ENCODE data around the gene KIF26B. TPM values are rescaled to one million over a fixed set of nuclear protein-coding genes. Genes with fewer than 3 reads are reported as not detected.
A peak's percentile ranks its signal among the peaks of the same experiment; 100 is the strongest.

KIF26B gene
- total RNA-seq, 2 experiments from 2014 or later = not detected

DNA sequence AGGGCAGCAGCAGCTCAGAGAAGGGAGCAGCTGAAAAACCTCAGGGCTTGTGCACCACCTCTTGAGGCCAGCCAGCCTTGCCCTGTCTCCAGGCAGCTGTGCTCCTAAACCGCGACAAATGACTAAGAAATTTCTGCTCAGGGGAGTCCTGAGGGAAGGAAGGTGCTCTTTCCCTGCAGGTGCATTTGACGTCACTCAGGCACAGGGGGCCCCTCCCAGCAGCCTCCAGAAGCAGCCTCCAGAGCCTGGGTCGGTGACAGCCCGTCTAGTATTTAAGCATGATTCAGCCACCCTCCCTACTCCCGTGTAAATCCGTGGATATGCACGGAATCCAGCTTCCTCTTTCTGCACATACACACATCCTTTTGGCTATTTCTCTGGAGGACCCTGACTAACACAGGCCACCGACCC lies 560.5 kb downstream of the KIF26B start:
- peak; percentile 31 for DNase-seq (ENCODE audit: low spot score)
- Histone ChIP-seq H3K4me2 (ENCODE audit: low read length) (no peak overlapping the region), H3K9me2 (ENCODE audit: insufficient read depth, low read length) (no peaks in the 10 kb centered on the region), H2AFZ (ENCODE audit: low read length) (no peak overlapping the region), H3K4me3 (ENCODE audit: low read depth, low read length, poor library complexity, severe bottlenecking) (no peak overlapping the region), H4K20me1 (ENCODE audit: insufficient read depth, low read length) (no peaks in the 10 kb centered on the region), H3K4me1 (ENCODE audit: insufficient read depth, low read length, poor library complexity, severe bottlenecking) (no peaks in the 10 kb centered on the region), H3K27ac (ENCODE audit: low read depth, low read length, poor library complexity, severe bottlenecking) (no peak overlapping the region), H3K79me2 (ENCODE audit: insufficient read depth, low read depth, low read length) (no peaks in the 10 kb centered on the region), H3K9me3 (ENCODE audit: low read length) (no peaks in the 10 kb centered on the region), H3K36me3 (ENCODE audit: insufficient read depth, low read length) (no peaks in the 10 kb centered on the region)
- intact Hi-C loops (cut with micrococcal nuclease; ENCODE audit: unreplicated experiment) = no loop called here
- CTCF ChIA-PET (ENCODE audit: unreplicated experiment) = no interaction called here
- POLR2A ChIA-PET = interaction anchor here (0.6 kb wide), 1 partner anchor 10 kb away, joined by 3 read pairs; no protein-coding TSS in a partner anchor
- TF ChIP-seq, protein P1, sequence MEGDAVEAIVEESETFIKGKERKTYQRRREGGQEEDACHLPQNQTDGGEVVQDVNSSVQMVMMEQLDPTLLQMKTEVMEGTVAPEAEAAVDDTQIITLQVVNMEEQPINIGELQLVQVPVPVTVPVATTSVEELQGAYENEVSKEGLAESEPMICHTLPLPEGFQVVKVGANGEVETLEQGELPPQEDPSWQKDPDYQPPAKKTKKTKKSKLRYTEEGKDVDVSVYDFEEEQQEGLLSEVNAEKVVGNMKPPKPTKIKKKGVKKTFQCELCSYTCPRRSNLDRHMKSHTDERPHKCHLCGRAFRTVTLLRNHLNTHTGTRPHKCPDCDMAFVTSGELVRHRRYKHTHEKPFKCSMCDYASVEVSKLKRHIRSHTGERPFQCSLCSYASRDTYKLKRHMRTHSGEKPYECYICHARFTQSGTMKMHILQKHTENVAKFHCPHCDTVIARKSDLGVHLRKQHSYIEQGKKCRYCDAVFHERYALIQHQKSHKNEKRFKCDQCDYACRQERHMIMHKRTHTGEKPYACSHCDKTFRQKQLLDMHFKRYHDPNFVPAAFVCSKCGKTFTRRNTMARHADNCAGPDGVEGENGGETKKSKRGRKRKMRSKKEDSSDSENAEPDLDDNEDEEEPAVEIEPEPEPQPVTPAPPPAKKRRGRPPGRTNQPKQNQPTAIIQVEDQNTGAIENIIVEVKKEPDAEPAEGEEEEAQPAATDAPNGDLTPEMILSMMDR (conservative IDR thresholded peaks at IDR 0.05; ENCODE audit: low read length) = no peak
- TF ChIP-seq EZH2phosphoT487 (IDR thresholded peaks at IDR 0.05; ENCODE audit: borderline replicate concordance, low read depth, low read length) = no peak
- BruUV-seq (replicated peaks) = no TSS peak

DNA sequence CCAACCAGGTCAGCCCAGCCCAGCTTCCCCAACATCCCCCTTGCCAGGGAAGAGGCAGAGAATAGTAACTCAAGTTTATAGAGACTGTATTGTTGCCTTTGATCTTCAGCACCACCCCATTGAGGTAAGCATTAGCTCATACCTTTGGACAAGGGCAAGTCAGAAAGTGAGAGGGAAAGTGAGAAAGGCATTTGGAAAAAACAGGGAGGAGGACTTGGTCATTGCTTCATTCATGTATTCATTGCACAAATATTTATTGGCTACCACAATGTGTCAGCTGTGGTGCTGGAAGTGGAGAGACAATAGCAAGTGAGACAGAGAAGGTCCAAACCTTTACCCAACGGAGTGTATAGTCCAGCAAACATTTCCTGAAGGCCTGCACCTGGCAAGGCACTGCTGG lies 561.2 kb downstream of the KIF26B start:
- TF ChIP-seq EZH2phosphoT487 (IDR thresholded peaks at IDR 0.05; ENCODE audit: borderline replicate concordance, low read depth, low read length) = no peak
- TF ChIP-seq, protein P1 (conservative IDR thresholded peaks at IDR 0.05; ENCODE audit: low read length) = no peak
- CTCF ChIA-PET (ENCODE audit: unreplicated experiment) = interaction anchor here (0.6 kb wide), 1 partner anchor 1076 kb away, joined by 3 read pairs; no protein-coding TSS in a partner anchor

DNA sequence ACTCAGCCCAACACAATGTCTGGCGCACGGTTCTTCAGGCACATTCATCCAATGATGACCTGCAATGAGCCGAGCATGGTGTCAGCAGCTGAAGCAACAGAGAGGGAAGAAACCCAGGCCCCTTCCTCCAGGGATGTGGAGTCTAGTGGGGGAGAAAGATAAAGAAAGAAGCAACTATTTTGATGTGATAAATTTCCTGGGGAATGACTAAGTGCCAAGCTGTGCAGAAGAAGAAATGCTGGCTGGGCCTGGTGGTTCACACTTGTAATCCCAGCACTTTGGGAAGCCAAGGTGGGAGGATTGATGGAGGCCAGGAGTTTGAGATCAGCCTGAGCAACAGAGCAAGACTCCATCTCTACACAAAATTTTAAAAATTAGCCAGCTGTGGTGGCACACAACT lies 561.8 kb downstream of the KIF26B start:
- Histone ChIP-seq H3K79me2 (ENCODE audit: insufficient read depth, low read depth, low read length) (no peaks in the 10 kb centered on the region), H3K36me3 (ENCODE audit: insufficient read depth, low read length) (no peaks in the 10 kb centered on the region), H3K9me2 (ENCODE audit: insufficient read depth, low read length) (no peaks in the 10 kb centered on the region), H3K9me3 (ENCODE audit: low read length) (no peaks in the 10 kb centered on the region), H4K20me1 (ENCODE audit: insufficient read depth, low read length) (no peaks in the 10 kb centered on the region), H3K4me2 (ENCODE audit: low read length) (no peak overlapping the region), H3K4me1 (ENCODE audit: insufficient read depth, low read length, poor library complexity, severe bottlenecking) (no peaks in the 10 kb centered on the region), H2AFZ (ENCODE audit: low read length) (no peak overlapping the region), H3K4me3 (ENCODE audit: low read depth, low read length, poor library complexity, severe bottlenecking) (no peak overlapping the region), H3K27ac (ENCODE audit: low read depth, low read length, poor library complexity, severe bottlenecking) (no peak overlapping the region)
- no TSS peak for BruUV-seq (replicated peaks)
- intact Hi-C loops (cut with micrococcal nuclease; ENCODE audit: unreplicated experiment) = no loop called here
- CTCF ChIA-PET (ENCODE audit: unreplicated experiment) = no interaction called here
- POLR2A ChIA-PET = interaction anchor here (0.8 kb wide), 1 partner anchor 17 kb away, joined by 4 read pairs; no protein-coding TSS in a partner anchor
- no peak for TF ChIP-seq EZH2phosphoT487 (IDR thresholded peaks at IDR 0.05; ENCODE audit: borderline replicate concordance, low read depth, low read length)
- TF ChIP-seq, protein P1 (conservative IDR thresholded peaks at IDR 0.05; ENCODE audit: low read length) = no peak
- no peak for DNase-seq (ENCODE audit: low spot score)

More for the DNA sequence above, 561.2 kb downstream of the KIF26B start:
- no peak overlapping the region for H3K4me2 ChIP-seq (ENCODE audit: low read length)
- no peak overlapping the region for H2AFZ ChIP-seq (ENCODE audit: low read length)
- H3K36me3 ChIP-seq (ENCODE audit: insufficient read depth, low read length) = no peaks in the 10 kb centered on the region
- no peak for DNase-seq (ENCODE audit: low spot score)
- BruUV-seq (replicated peaks) = no TSS peak
- H3K4me1 ChIP-seq (ENCODE audit: insufficient read depth, low read length, poor library complexity, severe bottlenecking) = no peaks in the 10 kb centered on the region
- no peaks in the 10 kb centered on the region for H3K79me2 ChIP-seq (ENCODE audit: insufficient read depth, low read depth, low read length)
- intact Hi-C loops (cut with micrococcal nuclease; ENCODE audit: unreplicated experiment) = no loop called here
- H3K27ac ChIP-seq (ENCODE audit: low read depth, low read length, poor library complexity, severe bottlenecking) = no peak overlapping the region
- H3K9me2 ChIP-seq (ENCODE audit: insufficient read depth, low read length) = no peaks in the 10 kb centered on the region
- no peaks in the 10 kb centered on the region for H4K20me1 ChIP-seq (ENCODE audit: insufficient read depth, low read length)
- no peaks in the 10 kb centered on the region for H3K9me3 ChIP-seq (ENCODE audit: low read length)
- H3K4me3 ChIP-seq (ENCODE audit: low read depth, low read length, poor library complexity, severe bottlenecking) = no peak overlapping the region
- POLR2A ChIA-PET = interaction anchor here (0.6 to 0.8 kb wide), 2 partner anchors 9 to 18 kb away, joined by 3 to 4 read pairs; no protein-coding TSS in a partner anchor

Measured in OCI-LY7 (cell line).